H9 (cell line): ENCODE results near the gene FTH1. TPM values are rescaled to one million over a fixed set of nuclear protein-coding genes. Genes with fewer than 3 reads are reported as not detected.
A peak's percentile ranks its signal among the peaks of the same experiment; 100 is the strongest.

ENCODE experiments used
- DNase-seq: peaks from one replicate; pipeline ENCODE4 v3.0.0-alpha.2; 2017
- H2AFZ ChIP-seq: one replicate; pipeline ENCODE4 v1.6.1; 2013; ENCODE audit warnings: mild to moderate bottlenecking, low read length, control low read depth, moderate library complexity
- H2AK5ac ChIP-seq: 2 replicates; pipeline ENCODE4 v1.6.1; 2013; ENCODE audit warnings: low read length, control low read depth, mixed read lengths; ENCODE audit not compliant: insufficient read length
- H2BK120ac ChIP-seq: one replicate; pipeline ENCODE4 v1.6.1; 2013; ENCODE audit warnings: low read depth, mild to moderate bottlenecking, low read length, control low read depth, inconsistent platforms; ENCODE audit not compliant: poor library complexity, severe bottlenecking
- H2BK12ac ChIP-seq: 2 replicates; pipeline ENCODE4 v1.6.1; 2013; ENCODE audit warnings: low read length, control low read depth, mixed read lengths, low read depth; ENCODE audit not compliant: insufficient read length
- H2BK15ac ChIP-seq: 2 replicates; pipeline ENCODE4 v1.6.1; 2013; ENCODE audit warnings: low read depth, low read length, control low read depth
- H2BK20ac ChIP-seq: one replicate; pipeline ENCODE4 v1.6.1; 2013; ENCODE audit warnings: low read depth, mild to moderate bottlenecking, low read length, control low read depth, inconsistent platforms; ENCODE audit not compliant: poor library complexity, severe bottlenecking
- H2BK5ac ChIP-seq: 2 replicates; pipeline ENCODE4 v1.6.1; 2013; ENCODE audit warnings: low read length, control low read depth, mixed read lengths; ENCODE audit not compliant: insufficient read length
- H3K14ac ChIP-seq: 2 replicates; pipeline ENCODE4 v1.6.1; 2013; ENCODE audit warnings: low read length, control low read depth; ENCODE audit not compliant: insufficient read depth
- H3K18ac ChIP-seq: 2 replicates; pipeline ENCODE4 v1.6.1; 2013; ENCODE audit warnings: low read depth, mild to moderate bottlenecking, mixed read lengths, low read length, control low read depth; ENCODE audit not compliant: insufficient read length
- H3K23ac ChIP-seq: 2 replicates; pipeline ENCODE4 v1.6.1; 2013; ENCODE audit warnings: low read length, control low read depth, mixed read lengths, low read depth; ENCODE audit not compliant: insufficient read length
- H3K23me2 ChIP-seq: 2 replicates; pipeline ENCODE4 v1.6.1; 2013; ENCODE audit warnings: low read depth, mild to moderate bottlenecking, mixed read lengths, low read length, control low read depth; ENCODE audit not compliant: insufficient read length, poor library complexity, severe bottlenecking
- H3K27ac ChIP-seq: 2 replicates; pipeline ENCODE4 v1.5.1; 2013; ENCODE audit warnings: low read length, control low read depth, mixed read lengths, low read depth; ENCODE audit not compliant: insufficient read length
- H3K27me3 ChIP-seq: 2 replicates; pipeline ENCODE4 v1.6.1; 2013; ENCODE audit warnings: low read length, control low read depth, inconsistent platforms; ENCODE audit not compliant: insufficient read depth
- H3K4ac ChIP-seq: 2 replicates; pipeline ENCODE4 v1.6.1; 2013; ENCODE audit warnings: low read depth, mild to moderate bottlenecking, control low read depth, inconsistent platforms, low read length, moderate library complexity
- H3K4me1 ChIP-seq: 2 replicates; pipeline ENCODE4 v1.6.1; 2013; ENCODE audit warnings: low read length, control low read depth, inconsistent platforms; ENCODE audit not compliant: insufficient read depth
- H3K4me2 ChIP-seq: 2 replicates; pipeline ENCODE4 v1.6.1; 2013; ENCODE audit warnings: low read length, control low read depth, mixed read lengths; ENCODE audit not compliant: insufficient read length, insufficient read depth
- H3K56ac ChIP-seq: 2 replicates; pipeline ENCODE4 v1.6.1; 2013; ENCODE audit warnings: low read depth, mild to moderate bottlenecking, mixed read lengths, low read length, control low read depth; ENCODE audit not compliant: insufficient read length
- H3K79me1 ChIP-seq: 2 replicates; pipeline ENCODE4 v1.6.1; 2013; ENCODE audit warnings: low read depth, mild to moderate bottlenecking, moderate library complexity, low read length, control low read depth, inconsistent platforms; ENCODE audit not compliant: insufficient read depth, poor library complexity, severe bottlenecking
- H3K79me2 ChIP-seq: 2 replicates; pipeline ENCODE4 v1.6.1; 2013; ENCODE audit warnings: low read length, control low read depth, inconsistent platforms; ENCODE audit not compliant: insufficient read depth
- H3K9ac ChIP-seq: 2 replicates; pipeline ENCODE4 v1.6.1; 2013; ENCODE audit warnings: low read length, control low read depth, mixed read lengths; ENCODE audit not compliant: insufficient read length; ENCODE audit errors: extremely low read depth
- H3K9me3 ChIP-seq: one replicate; pipeline ENCODE4 v1.6.1; 2013; ENCODE audit warnings: low read depth, low read length, inconsistent platforms; ENCODE audit not compliant: control insufficient read depth
- H3T11ph ChIP-seq: one replicate; pipeline ENCODE4 v1.6.1; 2013; ENCODE audit warnings: mild to moderate bottlenecking, low read length, control low read depth, inconsistent platforms
- H4K20me1 ChIP-seq: one replicate; pipeline ENCODE4 v1.6.1; 2013; ENCODE audit not compliant: control insufficient read depth, insufficient read length, insufficient read depth
- H4K5ac ChIP-seq: 2 replicates; pipeline ENCODE4 v1.6.1; 2013; ENCODE audit warnings: low read depth, mild to moderate bottlenecking, mixed read lengths, low read length, control low read depth; ENCODE audit not compliant: insufficient read length
- H4K8ac ChIP-seq: replicated peaks from 2 replicates; pipeline ENCODE4 v1.6.1; 2013; ENCODE audit warnings: low read length, control low read depth, mixed read lengths, low read depth; ENCODE audit not compliant: insufficient read length
- H4K91ac ChIP-seq: 2 replicates; pipeline ENCODE4 v1.6.1; 2013; ENCODE audit warnings: low read depth, mild to moderate bottlenecking, moderate library complexity, mixed read lengths, low read length, control low read depth; ENCODE audit not compliant: insufficient read length
- H3K27ac Mint-ChIP-seq, 3 experiments: 2 replicates in 2 of 3; 3 replicates in 1 of 3; pipeline ENCODE4 v1.8.0; 2020 to 2021; ENCODE audit warnings: mixed read lengths in 3 of 3, mild to moderate bottlenecking in 1 of 3, moderate library complexity in 1 of 3
- H3K27me3 Mint-ChIP-seq: 2 replicates; pipeline ENCODE4 v1.8.0; 2021; ENCODE audit warnings: low read depth, mild to moderate bottlenecking, moderate library complexity, mixed read lengths
- H3K36me3 Mint-ChIP-seq, 3 experiments: 2 replicates in 2 of 3; 3 replicates in 1 of 3; pipeline ENCODE4 v1.8.0; 2020 to 2021; ENCODE audit warnings: low read depth in 3 of 3, mixed read lengths in 3 of 3; ENCODE audit not compliant: insufficient read depth in 1 of 3
- H3K4me1 Mint-ChIP-seq, 2 experiments: 2 replicates each; pipeline ENCODE4 v1.8.0; 2020; ENCODE audit warnings: mixed read lengths in 2 of 2
- H3K4me3 Mint-ChIP-seq, 2 experiments: 2 replicates in 1 of 2; 3 replicates in 1 of 2; pipeline ENCODE4 v1.8.0; 2020 to 2021; ENCODE audit warnings: mild to moderate bottlenecking in 2 of 2, mixed read lengths in 2 of 2, moderate library complexity in 1 of 2
- H3K9me3 Mint-ChIP-seq, 2 experiments: 2 replicates in 1 of 2; 3 replicates in 1 of 2; pipeline ENCODE4 v1.8.0; 2020; ENCODE audit warnings: mild to moderate bottlenecking in 2 of 2, mixed read lengths in 2 of 2, moderate library complexity in 1 of 2
- WGBS: extraction: QIAGEN DNeasy Blood & Tissue Kit; methylation state at CpG from one replicate; pipeline ENCODE4 v1.1.7; 2013; ENCODE audit warnings: missing lambda C conversion rate, low lambda C conversion rate, mixed read lengths; ENCODE audit not compliant: insufficient read length; ENCODE audit errors: extremely low coverage; 5-methylcytosine and 5-hydroxymethylcytosine counted together
- total RNA-seq: library from RNA; stranded (reverse); gene quantifications from 2 replicates; pipeline ENCODE4 v1.2.1, GENCODE V29; 2021
- TF ChIP-seq, protein P1 (sequence below): fragments of 200-600 bp; sonication (generic); conservative IDR thresholded peaks from 3 replicates; pipeline ENCODE4 v1.8.0; 2021; ENCODE audit warnings: antibody characterized with exemption, mild to moderate bottlenecking

Gene FTH1
- total RNA-seq, 1 experiment from 2014 or later: 1,505 TPM

GRCh38 chr11:61947486-61948210 lies 19.8 kb downstream of the FTH1 start:
- Histone ChIP-seq H3K56ac (no peak overlapping the region), H2AFZ (no peak overlapping the region), H4K8ac (no peak overlapping the region), H2BK15ac (no peak overlapping the region), H4K5ac (no peak overlapping the region), H3K79me2 (no peaks in the 10 kb centered on the region), H3K9me3 (no peaks in the 10 kb centered on the region), H2BK5ac (no peak overlapping the region), H3K14ac (no peak overlapping the region), H3K4me1 (no peaks in the 10 kb centered on the region; the same call in 1 of the 2 replicates), H4K20me1 (no peaks in the 10 kb centered on the region), H3K4ac (no peak overlapping the region), H4K91ac (no peak overlapping the region), H3K9ac (no peak overlapping the region), H3K27me3 (no peaks in the 10 kb centered on the region), H3T11ph (no peak overlapping the region), H2BK120ac (no peak overlapping the region), H3K18ac (no peak overlapping the region), H3K79me1 (no peaks in the 10 kb centered on the region), H3K27ac (no peak overlapping the region), H3K23me2 (no peaks in the 10 kb centered on the region), H2AK5ac (no peak overlapping the region), H2BK12ac (no peak overlapping the region), H3K4me2 (no peak overlapping the region), H2BK20ac (no peak overlapping the region), H3K23ac (no peak overlapping the region)
- TF ChIP-seq, protein P1, sequence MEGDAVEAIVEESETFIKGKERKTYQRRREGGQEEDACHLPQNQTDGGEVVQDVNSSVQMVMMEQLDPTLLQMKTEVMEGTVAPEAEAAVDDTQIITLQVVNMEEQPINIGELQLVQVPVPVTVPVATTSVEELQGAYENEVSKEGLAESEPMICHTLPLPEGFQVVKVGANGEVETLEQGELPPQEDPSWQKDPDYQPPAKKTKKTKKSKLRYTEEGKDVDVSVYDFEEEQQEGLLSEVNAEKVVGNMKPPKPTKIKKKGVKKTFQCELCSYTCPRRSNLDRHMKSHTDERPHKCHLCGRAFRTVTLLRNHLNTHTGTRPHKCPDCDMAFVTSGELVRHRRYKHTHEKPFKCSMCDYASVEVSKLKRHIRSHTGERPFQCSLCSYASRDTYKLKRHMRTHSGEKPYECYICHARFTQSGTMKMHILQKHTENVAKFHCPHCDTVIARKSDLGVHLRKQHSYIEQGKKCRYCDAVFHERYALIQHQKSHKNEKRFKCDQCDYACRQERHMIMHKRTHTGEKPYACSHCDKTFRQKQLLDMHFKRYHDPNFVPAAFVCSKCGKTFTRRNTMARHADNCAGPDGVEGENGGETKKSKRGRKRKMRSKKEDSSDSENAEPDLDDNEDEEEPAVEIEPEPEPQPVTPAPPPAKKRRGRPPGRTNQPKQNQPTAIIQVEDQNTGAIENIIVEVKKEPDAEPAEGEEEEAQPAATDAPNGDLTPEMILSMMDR: peak; percentile 96
- no peaks in the 10 kb centered on the region for H3K36me3 Mint-ChIP-seq
- peak; percentile 88 for DNase-seq
- H3K27ac Mint-ChIP-seq: peak overlapping the region in 2 of 3 experiments; percentile 3 to 25; a peak in 1 of 7 replicates
- H3K27me3 Mint-ChIP-seq: peaks cover 12% of the 10 kb centered on the region
- peaks cover 0 to 16% of the 10 kb centered on the region in 2 experiments; a peak in 3 of 4 replicates for H3K4me1 Mint-ChIP-seq
- no peak overlapping the region for H3K4me3 Mint-ChIP-seq
- no peaks in the 10 kb centered on the region; a peak in 1 of 5 replicates for H3K9me3 Mint-ChIP-seq
- no CpG with 5 or more reads among the region's 8 CpGs for WGBS
